ENCODE results near the gene CD68. TPM values are rescaled to one million over a fixed set of nuclear protein-coding genes. Genes with fewer than 3 reads are reported as not detected.

The CD68 gene
- total RNA-seq, 1 donor from 2014 or later = 61.3 TPM

- no peak for ATAC-seq
Measured at GRCh38 chr17:7559320-7560171, 19.9 kb upstream of the CD68 start.

- ATAC-seq = peak; percentile 43
Measured at GRCh38 chr17:7560172-7561027, 19.0 kb upstream of the CD68 start.

GRCh38 chr17:7561028-7561575 is 18.3 kb upstream of the CD68 start:
- peak; percentile 80 for ATAC-seq

GRCh38 chr17:7561589-7562207 is 17.7 kb upstream of the CD68 start, which contains the start of gene SENP3:
TSS of gene SENP3 (plus strand) at chr17:7561919. CDS start at chr17:7563077, 1,158 bp downstream.
- peak; percentile 85 for ATAC-seq

- ATAC-seq = no peak
Measured at GRCh38 chr17:7562208-7562605, 17.2 kb upstream of the CD68 start.

GRCh38 chr17:7563115-7563869 is 16.1 kb upstream of the CD68 start:
- ATAC-seq = no peak

- ATAC-seq = no peak
Measured at GRCh38 chr17:7569571-7569970, 9.9 kb upstream of the CD68 start.

- ATAC-seq = no peak
Measured at GRCh38 chr17:7570351-7570750, 9.1 kb upstream of the CD68 start.

- no peak for ATAC-seq
Measured at GRCh38 chr17:7572338-7572587, 7.2 kb upstream of the CD68 start.

GRCh38 chr17:7572588-7573323 is 6.7 kb upstream of the CD68 start:
- ATAC-seq = peak; percentile 91

- peak; percentile 65 for ATAC-seq
Measured at GRCh38 chr17:7573324-7574080, 5.9 kb upstream of the CD68 start.

GRCh38 chr17:7574176-7574953 is 5.1 kb upstream of the CD68 start:
- no peak for ATAC-seq

- no peak for ATAC-seq
Measured at GRCh38 chr17:7575481-7575883, 4.0 kb upstream of the CD68 start.

- ATAC-seq = no peak
Measured at GRCh38 chr17:7575959-7576358, 3.5 kb upstream of the CD68 start.

- no peak for ATAC-seq
Measured at GRCh38 chr17:7576432-7576937, 3.0 kb upstream of the CD68 start.

GRCh38 chr17:7577327-7578199 is 1.9 kb upstream of the CD68 start:
- ATAC-seq = no peak

GRCh38 chr17:7579834-7580603 is 581 bp downstream of the CD68 start:
- no peak for ATAC-seq

All from esophagus mucosa (tissue), 1 donor.